ENCODE measurements around the gene GPR65.

Gene GPR65

DNA sequence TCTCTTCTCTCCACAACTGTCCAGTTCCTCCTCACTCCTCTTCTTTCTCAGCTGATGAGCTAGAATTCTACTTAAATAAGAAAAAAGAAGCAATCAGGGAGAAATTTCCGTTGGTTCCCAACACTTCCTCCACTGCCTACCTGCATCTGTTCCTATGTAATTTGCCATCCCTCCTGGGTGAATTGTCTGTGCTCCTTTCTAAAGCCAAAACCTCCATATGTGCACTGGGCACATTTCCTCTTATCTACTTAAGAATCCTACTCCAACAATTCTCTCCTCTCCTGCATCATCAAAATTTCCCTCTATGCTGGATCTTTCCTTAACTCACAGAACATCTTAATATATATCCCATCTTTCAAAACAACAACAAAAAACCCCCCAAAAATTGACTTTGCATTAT lies 35.2 kb downstream of the GPR65 start:
- no peak for DNase-seq

DNA sequence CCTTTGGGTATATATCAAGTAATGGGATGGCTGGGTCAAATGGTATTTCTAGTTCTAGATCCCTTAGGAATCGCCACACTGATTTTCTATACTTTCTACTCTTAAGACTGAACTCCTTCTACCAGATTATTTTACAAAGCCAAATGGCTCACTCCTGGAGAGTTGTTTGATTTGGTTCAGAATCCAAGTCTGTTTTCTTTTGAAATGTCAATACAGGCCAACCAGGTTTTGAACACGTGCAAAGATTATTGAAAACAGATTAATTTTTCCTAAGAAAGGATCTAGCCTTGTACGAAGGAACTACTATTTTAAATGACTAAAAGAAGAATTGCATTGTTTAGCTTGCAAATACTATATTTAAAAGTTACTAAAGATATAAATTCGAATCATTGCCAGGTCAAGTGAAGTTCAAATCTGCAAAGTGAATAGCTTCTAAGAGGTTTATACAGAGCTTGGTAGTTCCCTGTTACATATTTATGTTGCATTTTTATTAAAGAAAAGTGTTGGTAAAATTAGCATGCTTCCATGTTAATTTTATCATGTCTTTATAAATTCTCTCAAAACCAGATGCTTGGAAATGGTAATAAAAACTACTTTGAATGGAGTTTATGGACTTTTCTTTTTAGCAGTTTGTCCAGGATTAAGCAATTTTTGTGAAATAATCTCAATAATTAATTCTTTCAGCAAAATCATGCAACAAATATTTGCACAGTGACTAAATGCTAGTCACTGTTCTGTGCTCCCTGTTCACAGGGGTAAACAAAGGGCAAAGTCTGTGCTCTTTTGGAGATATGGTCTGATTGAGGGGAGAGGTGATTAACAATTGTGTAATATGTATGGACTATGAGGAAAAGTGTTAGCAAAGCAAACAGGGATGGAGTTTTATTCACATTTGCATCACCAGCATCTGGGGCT lies 38.9 kb downstream of the GPR65 start:
- no peak for DNase-seq

DNA sequence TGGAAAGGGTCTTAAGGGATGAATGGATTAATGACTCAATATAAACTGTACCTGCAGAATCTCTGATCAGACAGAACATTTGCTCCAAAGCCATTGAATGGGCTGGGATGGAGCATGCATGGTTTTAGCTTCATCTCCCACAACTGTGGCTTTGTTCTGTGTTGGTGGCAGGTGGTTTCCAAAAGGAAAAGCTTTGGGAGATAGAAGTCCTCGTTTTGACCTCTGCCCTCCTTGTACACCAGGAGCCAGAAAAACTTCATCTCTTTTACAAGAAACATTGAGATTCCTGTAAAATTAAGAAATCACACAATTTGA lies 39.5 kb downstream of the GPR65 start:
- DNase-seq = no peak

DNA sequence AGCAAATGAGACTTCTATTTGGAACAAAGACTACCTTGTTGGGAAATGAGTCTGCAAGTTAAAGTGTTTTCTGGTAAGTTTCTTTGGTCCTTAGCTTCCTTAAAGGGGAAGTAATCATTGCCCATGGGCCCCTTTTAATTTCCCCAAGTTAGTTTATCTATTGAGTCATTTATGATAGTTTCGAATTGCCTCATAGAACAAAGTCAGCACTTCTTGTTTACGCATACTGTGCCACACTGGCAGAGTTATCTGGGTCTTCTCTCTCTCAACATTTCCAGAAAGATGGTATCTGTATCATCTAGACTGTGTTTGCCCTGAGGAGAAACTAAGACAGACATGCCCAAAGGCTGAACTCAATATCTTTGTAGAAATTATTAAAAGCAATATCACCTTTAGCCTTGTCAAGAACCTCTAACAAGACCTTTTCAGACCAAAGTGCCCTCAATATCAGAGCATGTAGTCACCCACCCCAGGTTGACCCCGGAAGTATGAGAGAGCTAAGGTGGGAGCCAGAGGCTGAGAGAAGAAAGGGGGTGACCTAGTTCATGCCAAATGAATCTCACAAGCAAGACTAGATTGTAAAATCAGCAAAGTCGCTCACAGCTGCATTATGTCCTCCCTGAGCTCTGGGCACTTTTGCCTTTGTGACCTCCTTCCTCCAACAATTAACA lies 40.0 kb downstream of the GPR65 start:
- DNase-seq = no peak

DNA sequence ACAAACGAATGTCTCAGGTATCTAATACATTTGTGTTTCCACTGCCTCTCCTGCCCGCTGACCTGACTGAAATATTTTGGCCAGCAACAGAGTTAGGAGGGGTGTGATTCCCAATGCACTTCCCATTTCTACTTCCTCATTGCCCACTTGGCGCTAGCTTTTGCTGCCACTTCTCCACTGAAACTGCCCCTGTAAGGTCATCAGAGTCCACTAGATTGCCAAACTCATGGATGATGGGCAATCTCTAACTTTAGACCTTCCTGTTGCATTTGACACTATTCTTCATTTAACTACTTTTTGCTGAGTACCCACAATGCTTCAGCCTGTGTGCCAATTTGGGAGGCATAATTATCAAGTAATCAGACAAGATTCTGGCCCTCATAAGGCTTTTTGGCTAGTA lies 40.8 kb downstream of the GPR65 start:
- no peak for DNase-seq

DNA sequence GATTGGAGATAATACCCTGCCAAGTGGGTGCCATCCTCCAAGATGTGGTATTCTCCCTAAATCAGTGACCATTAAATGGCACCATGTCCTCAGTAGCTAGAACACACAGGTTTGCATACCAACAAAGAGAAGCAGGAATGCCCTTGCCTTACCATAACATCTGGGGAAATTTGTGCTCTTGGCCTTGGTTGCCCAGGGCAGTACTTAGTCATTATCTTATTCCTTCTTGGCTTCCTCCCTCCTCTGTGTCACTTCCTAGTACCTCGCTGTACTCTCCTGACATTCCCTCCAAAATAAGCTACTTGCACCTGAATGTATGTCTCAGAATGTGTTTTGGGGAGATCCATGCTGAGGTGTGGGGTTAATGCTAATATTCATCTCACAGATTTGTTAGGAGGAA lies 43.4 kb downstream of the GPR65 start:
- DNase-seq = no peak

DNA sequence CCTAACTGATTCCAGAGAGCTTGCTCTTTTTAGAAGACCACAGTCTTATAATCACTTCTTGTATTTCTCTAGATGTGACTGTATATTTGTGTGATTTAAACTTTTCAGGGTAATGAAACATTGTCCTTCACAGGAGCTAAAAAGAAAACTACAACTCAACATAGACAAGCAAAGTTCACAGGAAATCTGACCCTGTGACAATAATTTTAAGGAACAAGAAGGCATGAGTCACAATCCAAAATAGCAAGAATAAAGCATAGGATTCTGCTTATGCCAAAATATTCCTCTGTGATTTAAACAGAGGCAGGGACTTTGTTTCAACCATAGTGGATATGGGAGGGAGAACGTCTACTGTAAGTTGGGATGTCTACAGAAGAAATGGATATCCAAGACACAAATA lies 44.3 kb downstream of the GPR65 start:
- no peak for DNase-seq

DNA sequence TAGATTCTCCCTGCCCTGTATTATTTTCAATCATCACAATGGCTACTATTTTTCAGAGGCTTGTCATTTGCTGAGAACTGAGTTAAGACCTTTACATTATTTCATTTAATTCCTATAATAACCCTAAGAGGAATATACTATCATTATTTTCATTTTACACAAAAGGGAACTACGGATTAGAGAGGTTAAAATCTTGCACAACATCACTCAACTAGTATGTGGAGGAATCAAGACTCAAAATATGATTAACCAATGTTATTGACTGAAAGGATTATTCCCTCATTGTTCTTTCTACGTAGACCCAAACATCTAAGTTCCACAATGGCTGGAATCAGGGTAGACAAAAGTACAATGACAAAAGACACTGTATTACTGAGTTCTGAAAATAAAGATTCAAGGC lies 45.0 kb downstream of the GPR65 start:
- no peak for DNase-seq

DNA sequence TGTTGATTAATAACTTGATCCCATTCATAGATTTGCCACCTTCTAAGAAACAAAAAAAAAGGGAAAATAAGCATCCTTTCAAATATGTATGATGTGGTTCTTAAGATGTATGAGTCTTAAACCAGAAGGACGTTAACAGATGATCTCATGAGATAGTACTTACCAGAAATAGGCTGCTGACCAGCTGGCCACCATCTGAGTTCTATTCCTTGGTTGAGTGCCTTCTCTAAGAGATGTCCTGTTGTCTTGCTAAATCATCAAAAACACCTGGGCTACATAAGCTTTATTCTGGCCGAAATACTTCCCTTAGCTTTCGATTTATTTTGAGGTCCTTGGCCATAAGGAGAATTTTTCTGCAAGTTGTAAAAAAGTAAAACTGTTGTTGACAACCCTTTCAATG lies 55.6 kb downstream of the GPR65 start:
- no peak for DNase-seq

DNA sequence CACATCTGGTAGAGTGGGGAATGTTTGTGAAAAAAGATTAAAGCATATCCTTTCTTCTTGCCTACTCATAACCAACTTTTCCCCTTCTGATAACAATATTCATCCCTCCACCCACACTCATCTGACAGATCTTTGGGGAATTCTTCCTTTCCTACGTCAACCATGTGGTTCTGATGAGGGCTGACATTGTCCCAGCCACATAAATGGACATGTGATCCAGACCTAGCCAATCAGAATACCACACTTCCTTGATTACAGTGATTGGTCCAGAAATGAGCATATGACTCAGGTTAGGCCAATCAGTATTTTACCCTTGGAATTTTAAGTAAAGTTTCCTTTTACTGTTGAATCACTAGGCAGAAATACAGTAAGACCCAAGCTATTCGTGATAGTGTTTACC lies 58.9 kb downstream of the GPR65 start:
- DNase-seq = no peak
